T-helper 2 cell treated with Interferon-gamma antibody and Interleukin-4, amounts not matched to agents 5 μg/mL and 100 μg/mL, for 36 hours (primary cell): Measurements from ENCODE around the gene PTHLH.

Source experiments
- DNase-seq: peaks from one replicate; pipeline ENCODE4 v3.0.0; 2021; ENCODE audit warnings: low spot score
- H3K27ac Mint-ChIP-seq: one replicate; pipeline ENCODE4 v1.8.0; 2021; ENCODE audit warnings: mild to moderate bottlenecking, mixed read lengths
- H3K27me3 Mint-ChIP-seq: one replicate; pipeline ENCODE4 v1.8.0; 2021; ENCODE audit warnings: low read depth, mixed read lengths
- H3K36me3 Mint-ChIP-seq: one replicate; pipeline ENCODE4 v1.8.0; 2021; ENCODE audit warnings: low read depth, mixed read lengths
- H3K4me1 Mint-ChIP-seq: one replicate; pipeline ENCODE4 v1.8.0; 2021; ENCODE audit warnings: low read depth, mixed read lengths
- H3K4me3 Mint-ChIP-seq: one replicate; pipeline ENCODE4 v1.8.0; 2022; ENCODE audit warnings: mild to moderate bottlenecking, moderate library complexity, mixed read lengths
- H3K9me3 Mint-ChIP-seq: one replicate; pipeline ENCODE4 v1.8.0; 2021; ENCODE audit warnings: mixed read lengths

Gene PTHLH

GRCh38 chr12:27911397-27911796 is 61.1 kb downstream of the PTHLH start:
- Mint-ChIP-seq H3K36me3 (no peaks in the 10 kb centered on the region), H3K4me1 (no peaks in the 10 kb centered on the region), H3K4me3 (no peak overlapping the region), H3K27me3 (peaks cover 12% of the 10 kb centered on the region), H3K27ac (no peak overlapping the region), H3K9me3 (no peaks in the 10 kb centered on the region)
- no peak for DNase-seq
